GM21825 (cell line): ENCODE measurements around the gene IGF1R.

Experiments
- ATAC-seq: cut with Tn5 transposase; IDR thresholded peaks from one replicate; pipeline ENCODE4 v1.9.1; 2021; ENCODE audit warnings: mild to moderate bottlenecking, moderate library complexity; ENCODE audit not compliant: unreplicated experiment

The IGF1R gene

DNA sequence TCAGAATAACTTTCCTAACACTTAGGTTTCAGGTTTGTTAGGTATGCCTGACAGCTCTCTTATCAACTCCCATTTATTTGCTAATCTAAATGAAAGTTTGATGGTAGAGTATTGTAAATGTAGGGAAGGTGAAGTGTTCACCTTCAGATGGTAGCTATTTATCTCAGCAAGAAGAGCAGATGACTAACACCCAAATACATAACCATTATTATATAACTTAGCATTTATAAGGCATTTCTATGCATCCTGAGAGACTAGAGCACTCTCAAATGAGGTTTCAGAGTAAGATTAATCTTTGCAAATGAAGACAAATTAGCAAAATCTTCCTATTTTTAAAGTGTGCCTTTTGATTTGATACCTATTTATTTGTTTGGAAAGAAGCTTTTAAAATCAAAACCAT, 143.8 kb downstream of the IGF1R start:
- ATAC-seq: no peak

DNA sequence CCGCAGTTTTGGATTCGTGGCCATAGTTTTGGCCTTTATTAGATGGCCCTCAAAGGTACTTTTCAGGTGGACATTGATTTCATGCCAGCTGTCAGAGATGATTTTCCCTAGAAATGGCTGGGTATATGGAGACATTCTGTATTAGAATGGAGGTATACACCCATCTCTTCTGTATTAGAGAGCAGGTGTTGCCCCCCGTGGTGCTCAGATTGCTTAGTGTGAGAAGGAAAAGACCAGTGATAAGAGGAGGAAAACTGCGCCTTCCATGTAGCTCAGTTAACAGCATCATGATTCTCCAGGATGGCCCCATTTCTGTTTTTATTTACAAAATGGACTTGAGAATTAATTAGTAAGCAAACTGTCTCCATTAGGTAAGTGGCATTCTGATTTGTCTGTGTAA, 145.9 kb downstream of the IGF1R start:
- ATAC-seq: no peak

DNA sequence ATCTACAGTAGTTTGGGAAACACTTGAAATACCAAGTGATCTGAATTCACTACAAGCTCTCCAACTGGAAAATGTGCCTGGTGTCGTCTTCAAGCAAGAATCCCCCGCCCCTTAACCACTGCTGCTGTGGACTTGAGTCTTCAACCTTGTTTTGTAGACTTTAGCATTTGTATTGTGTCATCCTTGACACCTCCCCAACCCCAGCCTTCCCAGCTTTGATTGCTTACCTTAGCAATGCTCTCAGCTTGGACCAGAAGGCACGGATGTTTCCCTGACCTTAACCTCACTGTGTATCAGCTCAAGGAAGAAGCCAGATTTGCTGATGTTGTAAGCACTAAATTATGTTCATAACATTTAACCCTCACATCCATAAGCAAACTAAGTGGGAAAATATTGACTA, 146.4 kb downstream of the IGF1R start:
- ATAC-seq: no peak

DNA sequence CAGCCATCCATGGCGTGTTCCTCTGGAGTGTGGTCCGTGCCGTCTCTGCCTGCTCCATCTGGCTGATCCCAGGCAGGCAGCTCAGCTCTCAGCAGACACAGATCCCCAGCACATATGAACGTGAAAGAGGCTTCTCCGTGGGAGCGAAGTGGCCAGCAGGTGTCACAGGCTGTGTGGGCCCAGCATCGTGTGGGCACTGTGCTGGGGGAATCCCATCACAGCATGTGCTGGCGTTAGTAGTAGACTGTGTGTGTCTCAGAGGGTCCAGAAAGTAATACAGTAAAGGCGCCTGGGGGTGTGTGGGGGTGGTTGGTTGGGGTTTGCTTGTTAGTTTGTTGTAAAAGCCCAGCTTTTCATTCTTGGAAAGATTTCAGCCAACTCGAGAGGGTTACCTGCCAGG, 147.6 kb downstream of the IGF1R start:
- ATAC-seq: no peak

DNA sequence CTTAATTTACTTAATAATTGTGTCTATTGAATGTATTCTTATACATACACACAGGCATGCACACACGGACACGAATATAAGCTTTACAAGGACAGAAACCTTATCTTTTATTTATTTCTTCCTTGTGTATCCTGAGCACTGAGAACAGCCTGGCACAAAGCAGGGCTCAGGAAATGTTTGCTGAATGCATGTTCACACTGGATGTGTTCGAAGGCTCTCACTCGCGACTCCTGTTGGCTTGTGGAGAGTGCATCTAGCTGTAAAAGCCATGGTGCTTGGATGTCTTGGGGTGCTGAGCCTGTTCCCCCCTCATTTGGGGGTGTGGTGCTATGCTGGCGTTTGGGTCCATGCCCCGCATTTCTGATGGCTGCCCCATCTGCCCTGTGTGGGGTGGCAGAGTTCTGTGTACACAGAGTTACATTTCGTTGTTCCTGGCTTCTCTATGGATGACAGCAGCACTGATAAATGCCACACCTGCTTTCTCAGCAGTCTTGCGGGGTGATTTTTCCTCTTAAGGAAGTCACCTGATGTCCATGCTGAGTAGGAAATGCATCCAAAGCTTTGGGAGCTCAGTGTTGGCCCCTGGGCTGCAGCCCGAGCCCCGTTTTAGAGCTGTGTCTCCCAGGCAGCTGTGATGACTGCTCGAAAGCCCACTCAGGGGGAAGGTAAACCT, 148.5 kb downstream of the IGF1R start:
- ATAC-seq: no peak

DNA sequence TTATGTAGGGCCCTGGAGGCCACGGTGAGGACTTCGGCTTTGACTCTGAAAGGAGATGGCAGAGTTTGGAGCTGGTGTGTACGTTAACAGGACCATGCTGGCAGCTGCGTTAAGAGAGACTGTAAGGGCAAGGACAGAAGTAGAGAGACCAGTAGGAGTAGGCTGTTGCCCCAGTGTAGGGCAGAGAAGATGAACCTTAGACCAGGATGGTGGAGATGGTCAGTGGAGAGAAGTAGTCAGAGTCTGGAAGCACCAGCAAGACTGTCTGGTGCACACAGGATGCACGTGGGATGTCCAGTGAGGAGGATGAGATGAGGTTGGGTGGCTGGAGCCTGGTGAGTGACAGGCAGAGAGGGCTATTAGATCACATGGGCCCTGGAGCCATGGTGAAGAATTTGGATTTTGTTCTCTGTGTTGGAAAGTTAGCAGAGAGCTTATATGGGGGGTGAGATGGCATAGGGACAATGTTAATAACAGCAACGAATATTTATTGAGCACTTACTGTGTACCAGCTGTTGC, 150.1 kb downstream of the IGF1R start:
- no peak for ATAC-seq

DNA sequence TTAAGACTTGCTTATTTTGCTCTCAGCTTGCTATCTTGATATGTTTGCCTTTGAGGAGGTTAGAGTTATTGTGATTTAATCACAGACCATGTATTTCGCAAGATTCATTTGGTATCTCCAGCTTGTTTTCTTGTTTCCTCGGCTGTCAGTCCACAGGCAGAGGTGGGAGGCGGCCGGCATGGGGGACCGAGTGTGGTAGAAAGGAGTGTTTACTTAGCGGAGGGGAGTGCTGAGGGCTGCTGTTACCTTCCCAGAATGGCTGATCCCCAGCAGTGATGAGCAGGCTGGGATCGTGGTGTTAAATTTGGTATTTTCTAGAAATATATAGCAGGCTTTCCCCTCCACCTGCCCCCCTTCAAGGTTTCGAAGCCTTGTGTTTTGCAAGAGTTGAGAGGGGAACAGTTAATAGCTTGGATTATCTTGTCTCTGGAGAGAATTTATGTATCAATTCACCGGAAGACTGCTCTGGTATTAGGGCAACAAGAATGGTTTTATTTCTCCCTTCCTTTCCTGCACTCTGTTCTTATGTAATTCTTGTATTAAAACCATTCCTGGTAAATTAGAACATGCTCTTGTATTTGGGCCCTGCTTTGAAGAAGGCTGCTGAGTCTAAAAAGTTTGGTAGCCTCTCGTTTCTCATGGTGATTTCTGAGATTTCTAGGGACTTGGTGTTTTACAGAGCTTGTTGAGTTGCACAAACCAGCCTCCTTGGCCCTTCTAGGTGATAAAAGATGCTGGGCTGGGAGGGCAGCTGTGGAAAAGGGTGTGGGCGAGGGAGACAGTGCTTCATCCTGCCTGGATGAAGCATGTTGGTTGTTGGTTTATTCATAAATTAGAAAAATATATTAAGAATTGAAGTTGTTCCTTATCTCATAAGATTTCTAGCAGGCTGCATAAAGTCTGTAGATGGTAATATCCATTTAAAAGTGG, 151.4 kb downstream of the IGF1R start:
- ATAC-seq: no peak

DNA sequence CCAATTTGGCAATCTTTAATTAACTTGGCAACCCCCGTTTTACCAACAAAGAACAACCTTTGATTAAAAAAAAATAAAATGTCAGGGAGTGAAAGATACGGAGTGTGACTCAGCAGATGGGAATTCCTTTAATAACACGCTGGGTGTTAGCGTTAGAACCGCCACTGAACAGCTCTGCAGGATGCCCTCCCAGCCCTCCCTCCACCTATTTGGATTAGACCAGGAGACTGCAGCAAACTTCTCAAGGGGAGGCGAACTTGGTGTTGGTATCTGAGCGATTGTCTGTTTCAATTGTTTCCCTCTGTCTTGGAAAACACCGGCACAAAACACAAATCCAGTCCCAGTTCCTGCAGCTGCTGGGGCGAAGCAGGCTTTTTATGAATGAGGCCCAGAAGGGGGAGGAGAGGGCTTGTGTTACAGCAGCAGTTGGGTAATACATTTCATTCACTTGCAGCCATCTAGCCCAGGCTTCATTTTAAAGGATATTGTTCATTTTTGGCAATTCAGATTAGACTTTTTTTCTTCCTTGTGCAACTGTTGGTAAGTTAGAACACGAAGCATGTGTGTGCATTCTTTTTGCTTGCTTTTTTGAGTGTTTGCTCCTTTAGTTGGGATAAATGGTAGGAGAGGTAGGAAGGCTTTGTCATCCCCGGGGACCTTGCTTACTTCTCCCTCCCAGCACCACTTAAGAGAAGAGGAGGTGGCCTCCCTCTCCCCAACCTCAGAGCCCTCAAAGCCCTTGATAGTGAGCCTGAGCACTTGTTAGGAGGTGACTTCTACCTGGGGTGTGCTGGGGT, 152.3 kb downstream of the IGF1R start:
- ATAC-seq: no peak

DNA sequence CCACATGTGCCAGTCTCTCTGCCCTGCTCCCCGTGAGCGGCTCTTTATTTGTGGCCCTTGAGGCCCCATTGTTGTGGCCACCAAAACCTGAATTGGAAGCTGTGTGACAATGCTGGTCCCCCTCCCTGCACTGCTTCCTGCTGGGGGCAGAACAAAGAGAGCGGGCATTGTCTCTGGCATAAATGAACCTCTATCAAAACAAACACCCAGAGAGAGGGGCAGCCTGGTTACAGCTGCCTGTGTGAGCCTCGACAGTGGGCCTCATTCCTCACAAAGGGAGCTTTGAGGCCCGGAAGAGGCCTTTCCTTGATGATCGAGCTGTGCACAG, 152.9 kb downstream of the IGF1R start:
- ATAC-seq: no peak

DNA sequence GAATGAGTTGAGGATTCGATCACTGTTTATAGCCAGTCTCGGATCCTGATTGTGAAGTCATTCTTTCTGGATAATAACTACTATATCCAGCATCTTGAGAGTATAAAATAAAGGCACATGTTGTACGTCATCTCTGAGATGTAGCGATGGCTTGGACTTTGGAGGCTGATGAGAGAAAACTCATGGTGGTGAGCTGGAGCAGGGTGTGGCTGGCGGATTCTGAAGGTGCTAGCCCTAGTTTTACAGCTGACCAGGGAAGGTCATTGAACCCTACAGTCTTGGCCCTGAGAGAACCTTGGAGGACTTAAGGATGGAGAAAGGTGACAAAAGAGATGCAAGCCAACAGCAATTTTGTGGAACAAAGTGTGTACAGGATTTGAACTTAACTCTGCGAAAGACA, 153.8 kb downstream of the IGF1R start:
- no peak for ATAC-seq

DNA sequence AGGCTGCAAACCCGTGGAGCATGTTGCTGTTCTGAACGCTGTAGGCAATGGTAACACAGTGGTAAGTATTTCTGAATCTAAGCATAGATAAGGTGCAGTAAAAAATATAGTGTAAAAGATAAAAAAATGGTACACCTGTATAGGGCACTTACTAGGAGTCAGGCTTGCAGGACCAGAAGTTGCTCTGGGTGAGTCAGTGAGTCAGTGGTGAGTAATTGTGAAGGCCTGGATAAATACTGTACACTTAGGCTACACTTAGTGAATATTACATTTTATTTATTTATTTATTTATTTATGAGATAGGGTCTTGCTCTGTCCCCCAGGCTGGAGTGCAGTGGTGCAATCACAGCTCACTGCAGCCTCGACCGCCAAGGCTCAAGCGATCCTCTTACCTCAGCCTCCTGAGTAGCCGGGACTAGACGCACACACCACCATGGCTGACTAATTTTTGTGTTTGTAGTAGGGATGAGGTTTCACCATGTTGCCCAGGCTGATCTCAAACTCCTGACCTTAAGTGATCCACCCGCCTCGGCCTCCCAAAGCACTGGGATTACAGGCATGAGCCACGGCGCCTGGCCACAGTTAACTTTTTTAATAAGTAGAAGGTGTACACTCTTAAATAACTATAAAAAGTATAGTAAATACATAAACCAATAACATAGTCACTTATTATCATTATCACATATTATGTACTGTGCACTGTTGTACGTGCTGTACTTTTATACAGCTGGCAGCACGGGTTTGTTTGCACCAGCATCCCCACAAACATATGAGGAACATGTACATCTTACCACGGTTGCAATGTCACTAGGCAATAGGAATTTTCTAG, 155.1 kb downstream of the IGF1R start:
- no peak for ATAC-seq

DNA sequence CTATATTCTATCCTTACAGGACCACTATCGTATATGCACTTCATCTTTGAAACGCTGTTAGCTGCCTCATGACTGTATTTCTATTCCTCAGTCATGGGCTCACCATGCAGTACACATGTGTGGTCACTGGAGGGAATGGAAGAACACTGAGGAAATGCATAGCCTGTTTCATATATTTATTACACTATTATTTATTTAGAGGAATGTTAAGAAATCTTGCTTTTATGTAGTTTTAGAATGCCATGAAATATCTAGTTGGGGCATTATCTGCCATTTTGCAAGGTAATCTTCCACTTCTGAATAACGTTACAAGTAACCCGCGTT, 155.7 kb downstream of the IGF1R start:
- ATAC-seq: no peak

DNA sequence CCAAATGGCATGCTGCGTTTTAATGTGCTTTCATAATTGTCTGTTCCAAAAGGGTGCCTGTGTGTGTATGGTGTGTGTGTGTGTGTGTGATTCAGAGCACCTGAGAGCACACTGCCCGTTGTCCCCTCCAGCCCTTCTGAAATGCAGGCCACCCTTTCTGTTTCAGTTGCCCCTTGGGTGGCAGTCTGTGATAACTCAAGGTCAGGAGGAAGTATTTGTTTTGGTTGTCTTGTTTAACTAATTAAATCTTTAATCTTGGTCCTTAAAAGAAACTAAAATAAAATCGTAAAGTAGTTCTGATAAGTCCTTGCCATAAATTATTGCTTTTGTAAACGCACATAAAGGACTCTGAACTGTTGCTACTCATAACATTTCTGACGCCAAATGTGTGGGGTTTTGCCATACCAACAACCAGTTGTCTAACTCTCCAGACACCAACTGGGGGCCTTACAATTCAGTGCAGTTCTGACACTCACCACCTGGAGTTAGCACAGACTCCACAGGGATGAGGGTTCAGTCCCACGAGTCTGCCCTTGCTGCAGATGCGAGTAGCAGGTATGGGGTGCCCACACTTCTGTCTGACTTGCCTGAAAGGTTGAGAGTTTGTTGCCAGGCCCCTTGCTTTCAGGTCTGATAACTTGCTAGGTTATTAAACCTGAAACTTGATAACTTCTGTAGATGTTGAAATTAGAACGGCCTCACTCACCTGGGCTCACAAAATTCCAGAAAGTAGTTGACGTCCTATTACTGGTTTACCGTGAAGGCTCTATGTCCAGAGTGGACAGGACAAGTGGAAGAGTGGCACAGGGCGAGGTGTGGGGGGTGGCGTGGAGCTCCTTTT, 157.3 kb downstream of the IGF1R start:
- no peak for ATAC-seq

DNA sequence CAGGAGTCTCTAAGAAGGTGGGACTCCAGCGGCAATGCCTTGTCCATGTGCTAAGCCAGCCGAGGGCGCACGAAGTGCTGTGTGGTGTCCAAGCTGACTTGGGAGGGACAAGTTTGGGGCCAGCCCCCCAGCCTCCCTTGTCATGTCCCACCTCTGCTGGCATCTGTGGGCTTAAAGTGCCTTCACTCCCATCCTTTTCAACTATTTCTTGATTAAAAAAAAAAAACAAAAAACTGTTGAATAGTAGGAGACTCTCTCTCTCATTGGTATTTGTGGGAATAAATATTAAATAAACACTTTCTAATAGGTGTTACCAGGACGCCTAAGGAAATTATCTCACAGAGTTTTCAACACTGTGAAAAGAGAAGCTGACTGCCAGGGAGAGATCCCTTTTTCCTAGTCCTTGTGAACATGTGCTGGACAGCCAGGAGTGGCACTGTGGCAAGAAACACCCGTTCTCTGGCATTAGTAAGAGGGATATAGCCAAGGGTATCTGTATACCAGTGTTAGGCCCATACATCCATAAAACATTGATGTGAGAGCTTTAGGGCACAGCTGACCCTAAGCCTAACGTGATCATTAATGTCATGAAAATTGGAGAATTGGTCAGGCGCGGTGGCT, 158.0 kb downstream of the IGF1R start:
- no peak for ATAC-seq

DNA sequence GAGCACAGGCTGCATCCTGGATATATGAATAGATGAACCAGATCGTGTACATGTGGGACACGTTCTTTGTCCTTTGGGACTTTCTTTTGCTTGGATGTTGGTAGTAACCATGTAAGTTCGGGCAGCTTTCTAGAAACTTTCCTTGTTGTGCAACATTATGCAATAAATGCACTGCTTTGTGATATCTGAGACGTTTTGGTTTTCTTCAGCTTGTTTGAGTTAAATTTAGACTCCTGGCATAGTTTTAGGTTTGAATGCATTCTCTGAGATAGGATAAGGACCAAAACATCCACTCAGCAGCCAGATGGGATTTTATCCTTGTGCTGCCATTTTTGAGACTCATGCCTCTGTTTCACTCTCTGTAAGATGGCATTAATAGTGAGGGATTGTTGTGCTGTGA, 158.9 kb downstream of the IGF1R start:
- ATAC-seq: no peak

DNA sequence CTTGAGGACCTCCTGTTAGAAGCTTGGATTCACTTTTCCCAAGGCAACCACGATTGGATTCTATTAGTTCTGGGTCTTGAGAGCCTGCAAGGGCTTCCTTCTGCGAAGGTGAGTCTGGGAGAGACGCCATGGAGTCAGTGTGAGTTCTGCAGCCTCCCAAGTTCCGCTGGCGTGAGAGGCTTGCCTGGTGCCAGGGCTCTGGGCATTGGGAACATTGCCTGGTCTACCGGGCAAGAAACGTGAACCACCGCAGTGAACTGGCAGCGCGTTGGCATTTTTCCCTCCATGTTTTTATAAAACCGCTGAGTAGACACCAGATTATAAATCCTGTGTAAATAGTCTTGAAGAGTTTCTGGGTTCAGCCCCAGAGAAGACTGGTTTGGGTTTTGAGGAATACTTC, 160.9 kb downstream of the IGF1R start:
- ATAC-seq: no peak

DNA sequence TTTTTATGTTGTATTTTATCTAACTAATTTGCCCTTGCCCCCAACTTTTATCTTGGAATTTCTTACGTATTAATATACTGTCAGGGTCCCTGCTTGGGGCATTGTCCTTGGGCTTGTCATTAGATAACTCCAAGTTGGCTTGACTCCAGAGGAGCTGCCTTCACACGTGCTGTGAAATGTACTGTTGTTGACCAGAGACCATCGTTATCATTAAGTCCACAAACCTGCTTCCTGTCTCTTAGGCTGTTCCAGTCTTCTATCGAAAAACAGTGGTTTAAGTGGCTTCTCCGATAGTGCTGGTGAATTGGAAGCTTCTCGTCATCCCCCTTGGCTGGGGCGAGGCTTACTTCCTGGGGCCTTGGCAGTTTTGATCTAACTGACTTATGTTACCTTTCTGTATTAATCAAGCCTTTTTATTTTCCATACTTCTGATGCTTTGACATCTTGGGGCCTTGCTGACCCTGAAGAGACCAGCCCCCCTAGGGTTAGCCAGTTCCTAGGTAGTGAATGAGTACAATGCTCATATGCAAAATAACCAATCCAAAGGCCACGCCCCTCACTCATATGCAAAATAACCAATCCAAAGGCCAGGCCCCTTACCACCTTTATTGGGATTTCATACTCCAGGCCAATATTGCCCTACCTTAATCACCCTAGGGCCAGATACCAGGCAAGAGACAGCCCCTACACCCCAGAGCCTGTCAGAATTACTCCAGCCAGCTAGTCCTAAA, 164.5 kb downstream of the IGF1R start:
- ATAC-seq: no peak

DNA sequence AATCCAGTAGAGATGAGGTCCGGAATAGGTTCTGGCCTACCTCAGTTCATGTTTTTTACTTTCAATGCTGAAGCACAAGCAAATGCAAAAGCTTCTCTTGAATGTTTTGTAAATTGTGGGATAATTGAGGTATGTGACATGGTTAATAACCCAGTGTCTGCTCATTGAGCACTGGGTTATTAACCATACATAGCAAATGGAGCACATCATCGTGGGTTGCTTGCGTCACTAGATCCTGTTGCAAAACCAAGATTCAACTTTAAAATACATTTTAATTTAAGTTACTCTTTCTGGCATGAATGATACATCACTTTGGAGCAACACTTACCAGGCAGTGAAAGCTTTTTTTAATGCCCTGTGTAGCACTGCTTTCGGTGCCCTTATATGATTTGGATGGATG, 165.6 kb downstream of the IGF1R start:
- no peak for ATAC-seq

DNA sequence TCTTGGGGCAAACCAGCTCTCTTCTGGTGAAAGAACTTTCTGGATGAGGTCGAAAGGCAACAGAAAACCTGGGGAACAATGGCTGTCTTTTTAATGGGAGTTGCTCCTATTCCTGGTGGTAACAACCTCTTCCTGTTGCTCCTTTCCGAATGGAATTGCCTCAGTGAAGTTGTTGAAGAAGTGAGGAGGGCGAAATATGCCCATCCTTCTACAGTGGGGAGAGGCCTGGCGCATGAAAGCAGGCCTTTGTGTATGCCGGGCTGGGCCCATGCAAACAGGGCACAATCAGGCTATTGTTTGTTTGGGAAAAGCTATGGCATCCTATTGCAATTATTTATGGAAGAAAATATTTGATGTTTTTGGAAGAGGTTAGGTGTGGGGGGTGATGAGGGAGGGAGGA, 166.9 kb downstream of the IGF1R start:
- no peak for ATAC-seq
